CD4-positive, alpha-beta T cell treated with Interleukin-4 for 1 hour (primary cell): ENCODE results near the gene FXYD6.
A peak's percentile ranks its signal among the peaks of the same experiment; 100 is the strongest.
"Not testable (repeated sequence)": the region's sequence is repeated elsewhere in the genome, so short reads cannot be mapped to it uniquely, and the experiment has no call there.

Experiments
- DNase-seq, 2 donors: peaks; one replicate each; pipeline ENCODE4 v3.0.0-alpha.2; 2020 to 2022

Gene FXYD6

GRCh38 chr11:117814766-117815261 lies 61.6 kb downstream of the FXYD6 start:
- peak; percentile 85 to 87 for DNase-seq

GRCh38 chr11:117814204-117814765 lies 62.2 kb downstream of the FXYD6 start:
- no peak for DNase-seq

GRCh38 chr11:117810056-117810451 lies 66.4 kb downstream of the FXYD6 start:
- DNase-seq: not testable (repeated sequence)

GRCh38 chr11:117809236-117810055 lies 67.0 kb downstream of the FXYD6 start:
- peak; percentile 41 to 59 for DNase-seq

GRCh38 chr11:117808784-117809183 lies 67.7 kb downstream of the FXYD6 start:
- DNase-seq: no peak

GRCh38 chr11:117807482-117808327 lies 68.8 kb downstream of the FXYD6 start:
- peak; percentile 75 to 78 for DNase-seq

- DNase-seq: no peak
Measured at GRCh38 chr11:117806846-117807245, 69.6 kb downstream of the FXYD6 start.

GRCh38 chr11:117805045-117805444 lies 71.4 kb downstream of the FXYD6 start:
- DNase-seq: peak in 1 of 2 donors; percentile 46

GRCh38 chr11:117803896-117804295 lies 72.6 kb downstream of the FXYD6 start:
- DNase-seq: no peak

GRCh38 chr11:117799634-117800033 lies 76.8 kb downstream of the FXYD6 start:
- no peak for DNase-seq

- DNase-seq: peak in 1 of 2 donors; percentile 28
Measured at GRCh38 chr11:117796872-117797529, 79.5 kb downstream of the FXYD6 start, which contains the start of gene DSCAML1. Gene DSCAML1, minus strand, starts transcription at chr11:117797216. Its CDS starts 137 bp downstream, at chr11:117797079.

GRCh38 chr11:117796456-117796871 lies 80.0 kb downstream of the FXYD6 start:
- DNase-seq: no peak

- DNase-seq: no peak
Measured at GRCh38 chr11:117795638-117796455, 80.6 kb downstream of the FXYD6 start.

GRCh38 chr11:117794772-117795629 lies 81.5 kb downstream of the FXYD6 start:
- DNase-seq: no peak

- no peak for DNase-seq
Measured at GRCh38 chr11:117794135-117794534, 82.3 kb downstream of the FXYD6 start.

GRCh38 chr11:117793583-117793982 lies 82.9 kb downstream of the FXYD6 start:
- DNase-seq: no peak

GRCh38 chr11:117792992-117793391 lies 83.5 kb downstream of the FXYD6 start:
- no peak for DNase-seq

- no peak for DNase-seq
Measured at GRCh38 chr11:117792241-117792640, 84.2 kb downstream of the FXYD6 start.

- no peak for DNase-seq
Measured at GRCh38 chr11:117790279-117790678, 86.2 kb downstream of the FXYD6 start.

GRCh38 chr11:117789241-117789640 lies 87.2 kb downstream of the FXYD6 start:
- no peak for DNase-seq
